Endodermal cell (in vitro differentiated cells): ENCODE measurements around the gene KCNMB3. TPM values are rescaled to one million over a fixed set of nuclear protein-coding genes. Genes with fewer than 3 reads are reported as not detected.

Source experiments
- DNase-seq: peaks from one replicate; pipeline ENCODE4 v3.0.0-alpha.2; 2017
- H3K27ac ChIP-seq: 2 replicates; pipeline ENCODE4 v1.5.1; 2013; ENCODE audit warnings: mild to moderate bottlenecking, low read depth, low read length, moderate library complexity
- H3K27me3 ChIP-seq: 2 replicates; pipeline ENCODE4 v1.6.1; 2013; ENCODE audit warnings: mild to moderate bottlenecking, low read length, moderate library complexity; ENCODE audit not compliant: insufficient read depth, control insufficient read depth, poor library complexity, severe bottlenecking
- H3K36me3 ChIP-seq: 2 replicates; pipeline ENCODE4 v1.7.0; 2013; ENCODE audit warnings: mild to moderate bottlenecking, low read length, moderate library complexity; ENCODE audit not compliant: control insufficient read depth, insufficient read depth
- H3K4me1 ChIP-seq: one replicate; pipeline ENCODE4 v1.7.0; 2013; ENCODE audit warnings: low read length; ENCODE audit not compliant: control insufficient read depth, insufficient read depth
- H3K4me3 ChIP-seq: 2 replicates; pipeline ENCODE4 v1.5.1; 2013; ENCODE audit warnings: mild to moderate bottlenecking, low read length, moderate library complexity
- H3K9ac ChIP-seq: 2 replicates; pipeline ENCODE4 v1.6.1; 2013; ENCODE audit warnings: mild to moderate bottlenecking, low read length, moderate library complexity; ENCODE audit not compliant: poor library complexity, severe bottlenecking; ENCODE audit errors: extremely low read depth
- H3K9me3 ChIP-seq: 2 replicates; pipeline ENCODE4 v1.6.1; 2013; ENCODE audit warnings: mild to moderate bottlenecking, low read length, moderate library complexity; ENCODE audit not compliant: control insufficient read depth
- H3K27ac Mint-ChIP-seq: 2 replicates; pipeline ENCODE4 v1.8.0; 2020; ENCODE audit warnings: mixed read lengths
- H3K27me3 Mint-ChIP-seq: 2 replicates; pipeline ENCODE4 v1.8.0; 2021; ENCODE audit warnings: mild to moderate bottlenecking, mixed read lengths; ENCODE audit not compliant: insufficient read depth
- H3K36me3 Mint-ChIP-seq: 2 replicates; pipeline ENCODE4 v1.8.0; 2020; ENCODE audit warnings: low read depth, mixed read lengths
- H3K4me1 Mint-ChIP-seq: 2 replicates; pipeline ENCODE4 v1.8.0; 2020; ENCODE audit warnings: mixed read lengths
- H3K4me3 Mint-ChIP-seq: 2 replicates; pipeline ENCODE4 v1.8.0; 2020; ENCODE audit warnings: mild to moderate bottlenecking, moderate library complexity, mixed read lengths
- H3K9me3 Mint-ChIP-seq: 2 replicates; pipeline ENCODE4 v1.8.0; 2020; ENCODE audit warnings: mild to moderate bottlenecking, mixed read lengths
- WGBS, 2 experiments: methylation state at CpG; one replicate each; pipeline versions ENCODE4 v1.1.5 to v1.1.7; 2013; ENCODE audit warnings: missing lambda C conversion rate in 2 of 2, mixed read lengths in 1 of 2; ENCODE audit not compliant: insufficient coverage in 1 of 2, insufficient read length in 1 of 2; 5-methylcytosine and 5-hydroxymethylcytosine counted together
- total RNA-seq, 2 donors: library from RNA; stranded (reverse); fragmentation: NEBNext Ultra II Directional in 1 of 2; extraction: Animal tissue kit (Norgen Biotek cat#: 25700) in 1 of 2; gene quantifications; 2 replicates in 1 of 2; 3 replicates in 1 of 2; pipeline ENCODE4 v1.2.1, GENCODE V29; 2021
- TF ChIP-seq, protein P1 (sequence below): fragments of 200-600 bp; sonication (generic); conservative IDR thresholded peaks from 2 replicates; pipeline ENCODE4 v1.5.0; 2021; ENCODE audit warnings: antibody characterized with exemption, mild to moderate bottlenecking

Gene KCNMB3
- total RNA-seq, 2 donors from 2014 or later = 2.4 to 2.6 TPM

GRCh38 chr3:179196700-179197099 lies 54.2 kb downstream of the KCNMB3 start:
- peaks cover 14% of the 10 kb centered on the region for H3K36me3 Mint-ChIP-seq
- TF ChIP-seq, protein P1, sequence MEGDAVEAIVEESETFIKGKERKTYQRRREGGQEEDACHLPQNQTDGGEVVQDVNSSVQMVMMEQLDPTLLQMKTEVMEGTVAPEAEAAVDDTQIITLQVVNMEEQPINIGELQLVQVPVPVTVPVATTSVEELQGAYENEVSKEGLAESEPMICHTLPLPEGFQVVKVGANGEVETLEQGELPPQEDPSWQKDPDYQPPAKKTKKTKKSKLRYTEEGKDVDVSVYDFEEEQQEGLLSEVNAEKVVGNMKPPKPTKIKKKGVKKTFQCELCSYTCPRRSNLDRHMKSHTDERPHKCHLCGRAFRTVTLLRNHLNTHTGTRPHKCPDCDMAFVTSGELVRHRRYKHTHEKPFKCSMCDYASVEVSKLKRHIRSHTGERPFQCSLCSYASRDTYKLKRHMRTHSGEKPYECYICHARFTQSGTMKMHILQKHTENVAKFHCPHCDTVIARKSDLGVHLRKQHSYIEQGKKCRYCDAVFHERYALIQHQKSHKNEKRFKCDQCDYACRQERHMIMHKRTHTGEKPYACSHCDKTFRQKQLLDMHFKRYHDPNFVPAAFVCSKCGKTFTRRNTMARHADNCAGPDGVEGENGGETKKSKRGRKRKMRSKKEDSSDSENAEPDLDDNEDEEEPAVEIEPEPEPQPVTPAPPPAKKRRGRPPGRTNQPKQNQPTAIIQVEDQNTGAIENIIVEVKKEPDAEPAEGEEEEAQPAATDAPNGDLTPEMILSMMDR = no peak
- WGBS, 2 experiments = 89 to 93% methylated on average over 2 to 4 of the region's 4 CpGs
- Histone ChIP-seq H3K4me3 (no peak overlapping the region), H3K4me1 (peaks cover 4% of the 10 kb centered on the region), H3K9ac (no peak overlapping the region), H3K27ac (no peak overlapping the region), H3K9me3 (peaks cover 3% of the 10 kb centered on the region), H3K27me3 (no peaks in the 10 kb centered on the region), H3K36me3 (peaks cover 16% of the 10 kb centered on the region)
- H3K4me1 Mint-ChIP-seq = peaks cover 18% of the 10 kb centered on the region
- H3K27me3 Mint-ChIP-seq = no peaks in the 10 kb centered on the region
- H3K4me3 Mint-ChIP-seq = no peak overlapping the region
- peak overlapping the region; percentile 3 for H3K27ac Mint-ChIP-seq
- H3K9me3 Mint-ChIP-seq = no peaks in the 10 kb centered on the region
- DNase-seq = no peak

GRCh38 chr3:179196098-179196497 lies 54.8 kb downstream of the KCNMB3 start:
- H3K36me3 ChIP-seq = peaks cover 14% of the 10 kb centered on the region
- H3K4me1 Mint-ChIP-seq = peaks cover 18% of the 10 kb centered on the region
- no peaks in the 10 kb centered on the region for H3K27me3 Mint-ChIP-seq
- no peaks in the 10 kb centered on the region for H3K9me3 Mint-ChIP-seq
- no peak overlapping the region for H3K27ac ChIP-seq
- no peaks in the 10 kb centered on the region for H3K27me3 ChIP-seq
- H3K9ac ChIP-seq = no peak overlapping the region
- peak overlapping the region; percentile 66 for H3K27ac Mint-ChIP-seq
- no peak for DNase-seq
- WGBS, 2 experiments = 90% methylated on average over 1 of the region's 1 CpG; no CpG with 5 or more reads in 1 of the 2 experiments
- H3K4me1 ChIP-seq = peaks cover 4% of the 10 kb centered on the region
- TF ChIP-seq, protein P1 = no peak
- peaks cover 11% of the 10 kb centered on the region for H3K36me3 Mint-ChIP-seq
- no peak overlapping the region for H3K4me3 ChIP-seq
- peaks cover 3% of the 10 kb centered on the region for H3K9me3 ChIP-seq
- H3K4me3 Mint-ChIP-seq = no peak overlapping the region

GRCh38 chr3:179194931-179195330 lies 56.0 kb downstream of the KCNMB3 start:
- TF ChIP-seq, protein P1 = no peak
- Histone ChIP-seq H3K9me3 (peaks cover 3% of the 10 kb centered on the region), H3K9ac (no peak overlapping the region), H3K27me3 (no peaks in the 10 kb centered on the region), H3K36me3 (peaks cover 3% of the 10 kb centered on the region), H3K4me1 (peaks cover 4% of the 10 kb centered on the region), H3K27ac (no peak overlapping the region), H3K4me3 (peak overlapping the region; percentile 12)
- 48 to 54% methylated on average over 2 to 4 of the region's 4 CpGs for WGBS, 2 experiments
- no peak overlapping the region for H3K4me3 Mint-ChIP-seq
- no peaks in the 10 kb centered on the region for H3K27me3 Mint-ChIP-seq
- H3K36me3 Mint-ChIP-seq = peaks cover 4% of the 10 kb centered on the region
- H3K4me1 Mint-ChIP-seq = peaks cover 29% of the 10 kb centered on the region
- H3K27ac Mint-ChIP-seq = peak overlapping the region; percentile 49
- peak; percentile 71 for DNase-seq
- H3K9me3 Mint-ChIP-seq = no peaks in the 10 kb centered on the region

Other genes with a start within 250 kb of the KCNMB3 start
- gene ZMAT3, start 179.3 kb downstream of the KCNMB3 start, total RNA-seq = 1 to 10 TPM; 5.8 to 6.7 TPM
- 10 to 100 TPM; 21.1 to 22.2 TPM for gene PIK3CA, start 102.8 kb downstream of the KCNMB3 start, total RNA-seq
- 10 to 100 TPM; 41.1 to 42.0 TPM for gene ZNF639, start 71.9 kb upstream of the KCNMB3 start, total RNA-seq
- gene MFN1, start 96.6 kb upstream of the KCNMB3 start, total RNA-seq = 10 to 100 TPM; 42.9 to 45.1 TPM
- 10 to 100 TPM; 11.9 to 13.8 TPM for gene GNB4, start 200.4 kb upstream of the KCNMB3 start, total RNA-seq